Measurements from ENCODE around the gene LRP1B.

DNA sequence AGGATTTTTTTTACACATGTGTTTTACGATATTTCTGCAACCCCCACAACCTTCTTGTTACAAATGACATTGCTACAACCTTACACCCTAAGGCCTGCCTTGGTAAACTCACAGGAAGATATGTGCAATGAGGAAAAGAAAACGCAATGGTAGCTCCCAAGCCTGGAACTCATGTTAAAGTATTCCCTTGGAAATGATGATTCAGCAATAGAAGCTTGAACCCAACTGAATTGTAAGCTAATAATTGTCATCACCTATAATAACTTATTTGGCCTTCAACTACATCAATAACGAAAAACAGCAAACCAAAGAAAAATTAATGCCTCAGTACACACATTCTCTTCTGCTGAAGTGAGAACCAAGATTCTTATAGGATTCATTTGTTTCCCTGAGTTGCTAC is 491.0 kb downstream of the LRP1B start:
- TF ChIP-seq, protein P1, sequence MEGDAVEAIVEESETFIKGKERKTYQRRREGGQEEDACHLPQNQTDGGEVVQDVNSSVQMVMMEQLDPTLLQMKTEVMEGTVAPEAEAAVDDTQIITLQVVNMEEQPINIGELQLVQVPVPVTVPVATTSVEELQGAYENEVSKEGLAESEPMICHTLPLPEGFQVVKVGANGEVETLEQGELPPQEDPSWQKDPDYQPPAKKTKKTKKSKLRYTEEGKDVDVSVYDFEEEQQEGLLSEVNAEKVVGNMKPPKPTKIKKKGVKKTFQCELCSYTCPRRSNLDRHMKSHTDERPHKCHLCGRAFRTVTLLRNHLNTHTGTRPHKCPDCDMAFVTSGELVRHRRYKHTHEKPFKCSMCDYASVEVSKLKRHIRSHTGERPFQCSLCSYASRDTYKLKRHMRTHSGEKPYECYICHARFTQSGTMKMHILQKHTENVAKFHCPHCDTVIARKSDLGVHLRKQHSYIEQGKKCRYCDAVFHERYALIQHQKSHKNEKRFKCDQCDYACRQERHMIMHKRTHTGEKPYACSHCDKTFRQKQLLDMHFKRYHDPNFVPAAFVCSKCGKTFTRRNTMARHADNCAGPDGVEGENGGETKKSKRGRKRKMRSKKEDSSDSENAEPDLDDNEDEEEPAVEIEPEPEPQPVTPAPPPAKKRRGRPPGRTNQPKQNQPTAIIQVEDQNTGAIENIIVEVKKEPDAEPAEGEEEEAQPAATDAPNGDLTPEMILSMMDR (IDR thresholded peaks at IDR 0.05): no peak
- TF ChIP-seq POLR2A (IDR thresholded peaks at IDR 0.05): no peak
